ENCODE data around the gene GPSM3.
A peak's percentile ranks its signal among the peaks of the same experiment; 100 is the strongest.
"Not testable (repeated sequence)": the region's sequence is repeated elsewhere in the genome, so short reads cannot be mapped to it uniquely, and the experiment has no call there.

Gene GPSM3

GRCh38 chr6:32191696-32192607 lies 491 bp downstream of the GPSM3 start:
- no peaks in the 10 kb centered on the region for H3K9me3 ChIP-seq (ENCODE audit: insufficient read depth, low read depth, low read length)
- H3K27me3 ChIP-seq (ENCODE audit: insufficient read depth, low read length), result no peaks in the 10 kb centered on the region
- H3K4me3 ChIP-seq (ENCODE audit: low read length), result no peak overlapping the region
- H3K4me1 ChIP-seq (ENCODE audit: insufficient read depth, low read length), result peaks cover 38% of the 10 kb centered on the region
- H3K9ac ChIP-seq (ENCODE audit: low read depth, low read length), result no peak overlapping the region; the same call in 1 of the 2 replicates
- H3K27ac ChIP-seq (ENCODE audit: low read depth, low read length), result peak overlapping the region; percentile 62; the same call in 1 of the 2 replicates
- peaks cover 12% of the 10 kb centered on the region for H3K36me3 ChIP-seq (ENCODE audit: insufficient read depth, low read length)
- WGBS, result 89% methylated on average over 14 of the region's 15 CpGs

GRCh38 chr6:32190911-32191677 lies 1.3 kb downstream of the GPSM3 start:
- Histone ChIP-seq H3K9me3 (ENCODE audit: insufficient read depth, low read depth, low read length) (no peaks in the 10 kb centered on the region), H3K4me1 (ENCODE audit: insufficient read depth, low read length) (peaks cover 32% of the 10 kb centered on the region), H3K4me3 (ENCODE audit: low read length) (peak overlapping the region; percentile 77), H3K9ac (ENCODE audit: low read depth, low read length) (no peak overlapping the region), H3K36me3 (ENCODE audit: insufficient read depth, low read length) (peaks cover 21% of the 10 kb centered on the region), H3K27ac (ENCODE audit: low read depth, low read length) (peak overlapping the region; percentile 61), H3K27me3 (ENCODE audit: insufficient read depth, low read length) (no peaks in the 10 kb centered on the region)
- 90% methylated on average over 6 of the region's 8 CpGs for WGBS

- Histone ChIP-seq H3K4me1 (ENCODE audit: insufficient read depth, low read length) (peaks cover 32% of the 10 kb centered on the region), H3K4me3 (ENCODE audit: low read length) (peak within 1 kb of the TSS; percentile 77)
- 1% methylated on average over 20 of the region's 23 CpGs for WGBS
Measured at GRCh38 chr6:32190054-32190851, 2.2 kb downstream of the GPSM3 start, which contains the start of gene PBX2. PBX2 (minus strand) TSS chr6:32190202; CDS start chr6:32189915, 287 bp downstream.

GRCh38 chr6:32189742-32190053 lies 2.7 kb downstream of the GPSM3 start:
- Histone ChIP-seq H3K4me1 (ENCODE audit: insufficient read depth, low read length) (peaks cover 27% of the 10 kb centered on the region), H3K9ac (ENCODE audit: low read depth, low read length) (peak overlapping the region; percentile 75), H3K27me3 (ENCODE audit: insufficient read depth, low read length) (no peaks in the 10 kb centered on the region), H3K4me3 (ENCODE audit: low read length) (peak overlapping the region; percentile 77), H3K36me3 (ENCODE audit: insufficient read depth, low read length) (peaks cover 25% of the 10 kb centered on the region), H3K27ac (ENCODE audit: low read depth, low read length) (peak overlapping the region; percentile 68), H3K9me3 (ENCODE audit: insufficient read depth, low read depth, low read length) (no peaks in the 10 kb centered on the region)
- WGBS, result 18% methylated on average over 13 of the region's 23 CpGs

More at GRCh38 chr6:32190054-32190851, 2.2 kb downstream of the GPSM3 start, which contains the start of gene PBX2:
- H3K36me3 ChIP-seq (ENCODE audit: insufficient read depth, low read length), result peaks cover 25% of the 10 kb centered on the region
- peak within 1 kb of the TSS; percentile 83 for H3K27ac ChIP-seq (ENCODE audit: low read depth, low read length)
- peak within 1 kb of the TSS; percentile 75 for H3K9ac ChIP-seq (ENCODE audit: low read depth, low read length)
- H3K27me3 ChIP-seq (ENCODE audit: insufficient read depth, low read length), result no peaks in the 10 kb centered on the region
- H3K9me3 ChIP-seq (ENCODE audit: insufficient read depth, low read depth, low read length), result no peaks in the 10 kb centered on the region

- Histone ChIP-seq H3K36me3 (ENCODE audit: insufficient read depth, low read length) (peaks cover 25% of the 10 kb centered on the region), H3K9me3 (ENCODE audit: insufficient read depth, low read depth, low read length) (no peaks in the 10 kb centered on the region), H3K9ac (ENCODE audit: low read depth, low read length) (peak overlapping the region; percentile 75), H3K27me3 (ENCODE audit: insufficient read depth, low read length) (no peaks in the 10 kb centered on the region), H3K27ac (ENCODE audit: low read depth, low read length) (peak overlapping the region; percentile 68), H3K4me3 (ENCODE audit: low read length) (peak overlapping the region; percentile 77), H3K4me1 (ENCODE audit: insufficient read depth, low read length) (peaks cover 22% of the 10 kb centered on the region)
- 11% methylated on average over 10 of the region's 10 CpGs for WGBS
Measured at GRCh38 chr6:32189069-32189741, 3.2 kb downstream of the GPSM3 start.

- Histone ChIP-seq H3K36me3 (ENCODE audit: insufficient read depth, low read length) (peaks cover 26% of the 10 kb centered on the region), H3K9me3 (ENCODE audit: insufficient read depth, low read depth, low read length) (no peaks in the 10 kb centered on the region), H3K27ac (ENCODE audit: low read depth, low read length) (peak overlapping the region; percentile 68), H3K27me3 (ENCODE audit: insufficient read depth, low read length) (no peaks in the 10 kb centered on the region), H3K9ac (ENCODE audit: low read depth, low read length) (peak overlapping the region; percentile 75), H3K4me3 (ENCODE audit: low read length) (peak overlapping the region; percentile 77), H3K4me1 (ENCODE audit: insufficient read depth, low read length) (peaks cover 21% of the 10 kb centered on the region)
- 46% methylated on average over 12 of the region's 13 CpGs for WGBS
Measured at GRCh38 chr6:32188381-32189068, 3.9 kb downstream of the GPSM3 start.

- not testable (repeated sequence) for H3K9ac ChIP-seq (ENCODE audit: low read depth, low read length); H3K27ac ChIP-seq (ENCODE audit: low read depth, low read length); H3K9me3 ChIP-seq (ENCODE audit: insufficient read depth, low read depth, low read length); H3K27me3 ChIP-seq (ENCODE audit: insufficient read depth, low read length)
- H3K4me3 ChIP-seq (ENCODE audit: low read length), result peak overlapping the region; percentile 77
- H3K4me1 ChIP-seq (ENCODE audit: insufficient read depth, low read length), result peaks cover 17% of the 10 kb centered on the region
- WGBS, result 88% methylated on average over 15 of the region's 18 CpGs
- H3K36me3 ChIP-seq (ENCODE audit: insufficient read depth, low read length), result peaks cover 33% of the 10 kb centered on the region
Measured at GRCh38 chr6:32187725-32188380, 4.6 kb downstream of the GPSM3 start.

- Histone ChIP-seq H3K4me1 (ENCODE audit: insufficient read depth, low read length) (peaks cover 13% of the 10 kb centered on the region; the same call in 1 of the 2 replicates), H3K27ac (ENCODE audit: low read depth, low read length) (no peak overlapping the region), H3K9me3 (ENCODE audit: insufficient read depth, low read depth, low read length) (no peaks in the 10 kb centered on the region), H3K9ac (ENCODE audit: low read depth, low read length) (no peak overlapping the region), H3K27me3 (ENCODE audit: insufficient read depth, low read length) (no peaks in the 10 kb centered on the region), H3K36me3 (ENCODE audit: insufficient read depth, low read length) (peaks cover 40% of the 10 kb centered on the region), H3K4me3 (ENCODE audit: low read length) (no peak overlapping the region)
- 95% methylated on average over 12 of the region's 12 CpGs for WGBS
Measured at GRCh38 chr6:32187009-32187709, 5.3 kb downstream of the GPSM3 start.

- H3K27ac ChIP-seq (ENCODE audit: low read depth, low read length); H3K9ac ChIP-seq (ENCODE audit: low read depth, low read length); H3K4me1 ChIP-seq (ENCODE audit: insufficient read depth, low read length); H3K27me3 ChIP-seq (ENCODE audit: insufficient read depth, low read length); H3K9me3 ChIP-seq (ENCODE audit: insufficient read depth, low read depth, low read length); H3K4me3 ChIP-seq (ENCODE audit: low read length): not testable (repeated sequence)
- peaks cover 45% of the 10 kb centered on the region for H3K36me3 ChIP-seq (ENCODE audit: insufficient read depth, low read length)
- 93% methylated on average over 10 of the region's 10 CpGs for WGBS
Measured at GRCh38 chr6:32186151-32186840, 6.1 kb downstream of the GPSM3 start.

Measured in HUES64 (cell line).